Measurements from ENCODE around the gene DDR1. TPM values are rescaled to one million over a fixed set of nuclear protein-coding genes. Genes with fewer than 3 reads are reported as not detected.
"Not testable (repeated sequence)": the region's sequence is repeated elsewhere in the genome, so short reads cannot be mapped to it uniquely, and the experiment has no call there.

DDR1 gene
- total RNA-seq, 1 donor from 2014 or later = 120 TPM

- DNase-seq = no peak
- Mint-ChIP-seq H3K4me1 (ENCODE audit: low read depth, unreplicated experiment) (no peaks in the 10 kb centered on the region), H3K4me3 (ENCODE audit: unreplicated experiment) (no peak overlapping the region), H3K36me3 (ENCODE audit: unreplicated experiment) (peaks cover 20% of the 10 kb centered on the region), H3K9me3 (ENCODE audit: unreplicated experiment) (peaks cover 12% of the 10 kb centered on the region), H3K27ac (ENCODE audit: unreplicated experiment) (no peak overlapping the region), H3K27me3 (ENCODE audit: unreplicated experiment) (no peaks in the 10 kb centered on the region)
- no peak for TF ChIP-seq CTCF (IDR thresholded peaks at IDR 0.05; ENCODE audit: partially characterized antibody, unreplicated experiment)
These were observed 29.9 kb upstream of the DDR1 start for GRCh38 chr6:30854285-30855040.

GRCh38 chr6:30855429-30856075 is 28.8 kb upstream of the DDR1 start:
- Mint-ChIP-seq H3K27ac (ENCODE audit: unreplicated experiment) (no peak overlapping the region), H3K4me3 (ENCODE audit: unreplicated experiment) (no peak overlapping the region), H3K4me1 (ENCODE audit: low read depth, unreplicated experiment) (no peaks in the 10 kb centered on the region), H3K27me3 (ENCODE audit: unreplicated experiment) (no peaks in the 10 kb centered on the region), H3K9me3 (ENCODE audit: unreplicated experiment) (peaks cover 11% of the 10 kb centered on the region), H3K36me3 (ENCODE audit: unreplicated experiment) (peaks cover 21% of the 10 kb centered on the region)
- no peak for DNase-seq
- TF ChIP-seq CTCF (IDR thresholded peaks at IDR 0.05; ENCODE audit: partially characterized antibody, unreplicated experiment) = no peak

GRCh38 chr6:30857112-30857511 is 27.2 kb upstream of the DDR1 start:
- no peak for DNase-seq
- no peak for TF ChIP-seq CTCF (IDR thresholded peaks at IDR 0.05; ENCODE audit: partially characterized antibody, unreplicated experiment)
- peaks cover 8% of the 10 kb centered on the region for H3K9me3 Mint-ChIP-seq (ENCODE audit: unreplicated experiment)
- no peak overlapping the region for H3K4me3 Mint-ChIP-seq (ENCODE audit: unreplicated experiment)
- H3K36me3 Mint-ChIP-seq (ENCODE audit: unreplicated experiment) = peaks cover 17% of the 10 kb centered on the region
- no peaks in the 10 kb centered on the region for H3K27me3 Mint-ChIP-seq (ENCODE audit: unreplicated experiment)
- H3K27ac Mint-ChIP-seq (ENCODE audit: unreplicated experiment) = no peak overlapping the region
- H3K4me1 Mint-ChIP-seq (ENCODE audit: low read depth, unreplicated experiment) = no peaks in the 10 kb centered on the region

DNA sequence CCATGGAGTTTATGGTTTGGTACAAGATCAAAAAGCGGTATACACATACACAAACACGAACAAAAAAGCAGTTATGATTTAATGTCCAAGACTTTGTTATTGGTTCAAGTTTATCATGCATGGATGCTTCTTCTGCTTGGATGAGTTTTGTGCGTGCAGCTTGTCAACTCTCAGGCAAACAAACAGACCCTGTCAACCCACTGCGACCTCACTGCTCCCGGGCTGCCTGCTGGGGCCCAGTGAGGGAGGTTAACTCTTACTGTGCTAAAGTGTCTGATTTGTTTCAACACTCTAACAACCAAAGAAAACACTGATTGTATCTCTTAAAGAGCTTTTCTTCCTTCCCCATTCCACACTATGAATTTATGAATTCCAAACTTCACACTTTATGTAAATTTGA is 26.8 kb upstream of the DDR1 start:
- Mint-ChIP-seq H3K27me3 (ENCODE audit: unreplicated experiment) (no peaks in the 10 kb centered on the region), H3K9me3 (ENCODE audit: unreplicated experiment) (peaks cover 7% of the 10 kb centered on the region), H3K4me3 (ENCODE audit: unreplicated experiment) (no peak overlapping the region), H3K4me1 (ENCODE audit: low read depth, unreplicated experiment) (no peaks in the 10 kb centered on the region), H3K36me3 (ENCODE audit: unreplicated experiment) (peaks cover 13% of the 10 kb centered on the region), H3K27ac (ENCODE audit: unreplicated experiment) (no peak overlapping the region)
- TF ChIP-seq CTCF (IDR thresholded peaks at IDR 0.05; ENCODE audit: partially characterized antibody, unreplicated experiment) = no peak
- DNase-seq = no peak

DNA sequence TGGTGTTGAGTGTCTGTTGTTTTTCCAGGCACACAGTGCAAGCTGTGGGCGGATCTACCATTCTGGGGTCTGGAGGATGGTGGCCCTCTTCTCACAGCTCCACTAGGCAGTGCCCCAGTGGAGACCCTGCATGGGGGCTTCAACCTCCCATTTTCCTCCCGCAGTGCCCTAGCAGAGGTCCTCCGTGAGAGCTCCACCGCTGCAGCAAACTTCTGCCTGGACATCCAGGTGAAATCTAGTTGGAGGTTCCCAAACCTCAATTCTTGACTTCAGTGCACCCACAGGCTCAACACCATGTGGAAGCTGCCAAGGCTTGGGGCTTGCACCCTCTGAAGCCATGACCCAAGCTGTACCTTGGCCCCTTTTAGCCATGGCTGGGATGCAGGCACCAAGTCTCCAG is 24.6 kb upstream of the DDR1 start:
- not testable (repeated sequence) for H3K9me3 Mint-ChIP-seq (ENCODE audit: unreplicated experiment); H3K27me3 Mint-ChIP-seq (ENCODE audit: unreplicated experiment); H3K4me1 Mint-ChIP-seq (ENCODE audit: low read depth, unreplicated experiment)

More for the DNA sequence above, 24.6 kb upstream of the DDR1 start:
- H3K4me3 Mint-ChIP-seq (ENCODE audit: unreplicated experiment); DNase-seq; H3K27ac Mint-ChIP-seq (ENCODE audit: unreplicated experiment): not testable (repeated sequence)
- H3K36me3 Mint-ChIP-seq (ENCODE audit: unreplicated experiment) = peaks cover 11% of the 10 kb centered on the region
